H1 (cell line): ENCODE data around the gene TEX2. TPM values are rescaled to one million over a fixed set of nuclear protein-coding genes. Genes with fewer than 3 reads are reported as not detected.
"Not testable (repeated sequence)": the region's sequence is repeated elsewhere in the genome, so short reads cannot be mapped to it uniquely, and the experiment has no call there.

Source experiments
- CTCF ChIA-PET: fragments of 300-600 bp; sonication (Branson Sonifier 250); formaldehyde crosslinking; loops from one replicate; lab custom pipeline; 2021; ENCODE audit not compliant: partially characterized antibody; lab: Charles Lee
- POLR2A ChIA-PET: fragments of 300-600 bp; sonication (Branson Sonifier 250); formaldehyde crosslinking; loops from one replicate; lab custom pipeline; 2021; ENCODE audit warnings: inconsistent platforms; ENCODE audit not compliant: partially characterized antibody; lab: Charles Lee
- DNase-seq, 2 experiments: peaks; one replicate each; pipeline versions ENCODE4 v3.0.0 to v3.0.0-alpha.2; 2010 to 2022; ENCODE audit warnings: low spot score in 2 of 2, low read depth in 1 of 2, mixed read lengths in 1 of 2
- FAIRE-seq: peaks from 2 replicates; lab custom pipeline; 2011; peaks lifted over from hg19 to GRCh38; lab: Jason Lieb, UNC
- H2AFZ ChIP-seq: 2 replicates; pipeline ENCODE4 v1.8.1; 2012; ENCODE audit warnings: low read length, inconsistent platforms
- H2AK5ac ChIP-seq: 2 replicates; pipeline ENCODE4 v1.6.1; 2013; ENCODE audit warnings: low read depth, low read length
- H2BK120ac ChIP-seq: replicated peaks from 2 replicates; pipeline ENCODE3; 2013; ENCODE audit warnings: low read depth, low read length, inconsistent platforms
- H2BK12ac ChIP-seq: 2 replicates; pipeline ENCODE4 v1.6.1; 2013; ENCODE audit warnings: low read depth, low read length
- H2BK15ac ChIP-seq: 2 replicates; pipeline ENCODE4 v1.6.1; 2013; ENCODE audit warnings: low read length
- H2BK20ac ChIP-seq: 2 replicates; pipeline ENCODE4 v1.6.1; 2013; ENCODE audit warnings: low read length
- H2BK5ac ChIP-seq: 2 replicates; pipeline ENCODE4 v1.6.1; 2013; ENCODE audit warnings: low read depth, low read length
- H3K14ac ChIP-seq: 2 replicates; pipeline ENCODE4 v1.6.1; 2013; ENCODE audit warnings: inconsistent platforms; ENCODE audit not compliant: insufficient read length
- H3K18ac ChIP-seq: 2 replicates; pipeline ENCODE4 v1.6.1; 2013; ENCODE audit warnings: low read length; ENCODE audit errors: extremely low read depth
- H3K23ac ChIP-seq: 2 replicates; pipeline ENCODE4 v1.6.1; 2013; ENCODE audit warnings: inconsistent platforms; ENCODE audit not compliant: insufficient read length
- H3K23me2 ChIP-seq: 2 replicates; pipeline ENCODE4 v1.6.1; 2013; ENCODE audit warnings: low read depth, low read length
- H3K27ac ChIP-seq: 2 replicates; pipeline ENCODE4 v1.6.1; 2011; ENCODE audit warnings: low read depth, low read length, inconsistent platforms
- H3K27me3 ChIP-seq, 4 experiments: replicated peaks in 1 of 4; 1 replicate in 1 of 4; 2 replicates in 3 of 4; pipeline versions ENCODE4 v1.6.1 to v1.8.1; 2011 to 2013; ENCODE audit warnings: low read length in 3 of 4, mild to moderate bottlenecking in 3 of 4, inconsistent platforms in 2 of 4, mixed read lengths in 2 of 4, moderate library complexity in 1 of 4; ENCODE audit not compliant: control insufficient read depth in 3 of 4, insufficient read depth in 3 of 4; ENCODE audit errors: extremely low read depth in 1 of 4
- H3K36me3 ChIP-seq, 4 experiments: 2 replicates each; pipeline versions ENCODE4 v1.6.1 to v1.8.1; 2011 to 2013; ENCODE audit warnings: mild to moderate bottlenecking in 4 of 4, low read length in 3 of 4, moderate library complexity in 2 of 4, control low read depth in 1 of 4, inconsistent platforms in 1 of 4; ENCODE audit not compliant: insufficient read depth in 4 of 4, control insufficient read depth in 2 of 4
- H3K4ac ChIP-seq: replicated peaks from 2 replicates; pipeline ENCODE3; 2013; ENCODE audit warnings: low read length, low read depth, mixed read lengths, inconsistent platforms; ENCODE audit not compliant: insufficient read length
- H3K4me1 ChIP-seq, 4 experiments: replicated peaks in 1 of 4; 1 replicate in 1 of 4; 2 replicates in 3 of 4; pipeline versions ENCODE4 v1.6.1 to v1.8.1; 2011 to 2013; ENCODE audit warnings: low read length in 3 of 4, inconsistent platforms in 2 of 4, mixed read lengths in 1 of 4; ENCODE audit not compliant: insufficient read depth in 4 of 4, control insufficient read depth in 3 of 4
- H3K4me2 ChIP-seq, 2 experiments: 2 replicates each; pipeline versions ENCODE4 v1.6.1 to v1.8.1; 2011 to 2013; ENCODE audit warnings: low read depth in 2 of 2, low read length in 2 of 2, control low read depth in 1 of 2, inconsistent platforms in 1 of 2, mild to moderate bottlenecking in 1 of 2; ENCODE audit not compliant: insufficient read depth in 1 of 2
- H3K4me3 ChIP-seq, 4 experiments: fragments of 200-600, 300-600 bp in 1 of 4; sonication (generic), shearing (Covaris generic), sonication (Bioruptor Twin) in 1 of 4; 2 replicates each; pipeline versions ENCODE4 v1.5.1 to v1.8.1; 2011 to 2016; ENCODE audit warnings: low read length in 4 of 4, low read depth in 3 of 4, control low read depth in 2 of 4, inconsistent platforms in 2 of 4, mild to moderate bottlenecking in 2 of 4, mixed read lengths in 1 of 4, moderate library complexity in 1 of 4; ENCODE audit not compliant: insufficient read depth in 2 of 4; ENCODE audit errors: extremely low read depth in 1 of 4
- H3K56ac ChIP-seq: replicated peaks from 2 replicates; pipeline ENCODE3; 2013; ENCODE audit warnings: low read depth, mild to moderate bottlenecking, mixed read lengths, low read length, inconsistent platforms; ENCODE audit not compliant: insufficient read length
- H3K79me1 ChIP-seq: 2 replicates; pipeline ENCODE4 v1.6.1; 2013; ENCODE audit warnings: low read depth, low read length, control low read depth
- H3K79me2 ChIP-seq, 2 experiments: 2 replicates each; pipeline versions ENCODE4 v1.6.1 to v1.8.1; 2012 to 2013; ENCODE audit warnings: low read length in 2 of 2, mild to moderate bottlenecking in 2 of 2, inconsistent platforms in 1 of 2; ENCODE audit not compliant: insufficient read depth in 2 of 2, control insufficient read depth in 1 of 2
- H3K9ac ChIP-seq, 4 experiments: replicated peaks in 1 of 4; 1 replicate in 1 of 4; 2 replicates in 3 of 4; pipeline versions ENCODE4 v1.6.1 to v1.8.1; 2011 to 2013; ENCODE audit warnings: low read depth in 3 of 4, low read length in 3 of 4, control low read depth in 2 of 4, mild to moderate bottlenecking in 2 of 4, moderate library complexity in 2 of 4, inconsistent platforms in 1 of 4; ENCODE audit errors: extremely low read depth in 1 of 4
- H3K9me3 ChIP-seq, 2 experiments: 2 replicates each; pipeline versions ENCODE4 v1.6.1 to v1.8.1; 2012 to 2013; ENCODE audit warnings: mild to moderate bottlenecking in 2 of 2, moderate library complexity in 2 of 2, control low read depth in 1 of 2, inconsistent platforms in 1 of 2, low read depth in 1 of 2, low read length in 1 of 2, mixed read lengths in 1 of 2; ENCODE audit not compliant: insufficient read depth in 2 of 2
- H4K20me1 ChIP-seq, 2 experiments: replicated peaks in 1 of 2; 2 replicates each; pipeline versions ENCODE3 to v1.8.1; 2011 to 2013; ENCODE audit warnings: inconsistent platforms in 2 of 2, low read length in 2 of 2, mild to moderate bottlenecking in 1 of 2; ENCODE audit not compliant: insufficient read depth in 2 of 2, control insufficient read depth in 1 of 2
- H4K5ac ChIP-seq: 2 replicates; pipeline ENCODE4 v1.6.1; 2013; ENCODE audit warnings: low read length, low read depth, mixed read lengths, inconsistent platforms; ENCODE audit not compliant: insufficient read length
- H4K8ac ChIP-seq: 2 replicates; pipeline ENCODE4 v1.8.0; 2013; ENCODE audit warnings: mild to moderate bottlenecking, moderate library complexity, low read length, inconsistent platforms; ENCODE audit not compliant: insufficient read depth; ENCODE audit errors: extremely low read depth
- H4K91ac ChIP-seq: replicated peaks from 2 replicates; pipeline ENCODE3; 2013; ENCODE audit warnings: low read length, mixed read lengths, inconsistent platforms; ENCODE audit not compliant: insufficient read length
- WGBS, 2 experiments: shearing (Covaris generic) in 1 of 2; methylation state at CpG; one replicate each; pipeline versions ENCODE4 v1.1.6 to v1.1.7; 2013 to 2015; ENCODE audit warnings: low lambda C conversion rate in 2 of 2, mixed read lengths in 2 of 2, inconsistent platforms in 1 of 2, low coverage in 1 of 2, missing lambda C conversion rate in 1 of 2; ENCODE audit not compliant: insufficient replicate concordance in 2 of 2, insufficient coverage in 1 of 2, insufficient read length in 1 of 2; ENCODE audit errors: extremely low coverage in 1 of 2, missing lambda C conversion rate in 1 of 2; 5-methylcytosine and 5-hydroxymethylcytosine counted together
- polyA plus RNA-seq, 7 experiments: library from polyadenylated mRNA; depleted of rRNA in 3 of 7; stranded (reverse) in 5 of 7; unstranded in 2 of 7; fragments of >200 nt in 5 of 7; fragments of 200-250 nt in 2 of 7; gene quantifications; 1 replicate in 5 of 7; 2 replicates in 1 of 7; 4 replicates in 1 of 7; pipeline versions ENCODE4 v1.2.1 to v1.2.3, GENCODE V29; 2011 to 2013; ENCODE audit warnings: missing spikeins in 2 of 7, mixed read lengths in 2 of 7
- total RNA-seq: library from RNA; stranded (reverse); fragmentation: NEBNext Ultra II Directional; extraction: Animal tissue kit (Norgen Biotek cat#: 25700); gene quantifications from 2 replicates; pipeline ENCODE4 v1.2.1, GENCODE V29; 2021

Gene TEX2
- total and polyA plus RNA-seq, 2 of the 8 experiments (the other 6 are each of a cell fraction or from before 2014, with no cell fraction given): 6.1 to 15.6 TPM

- DNase-seq, H3K4me2 ChIP-seq, H3K9ac ChIP-seq, H3K27me3 ChIP-seq, H4K8ac ChIP-seq, H2BK15ac ChIP-seq, POLR2A ChIA-PET, H2BK20ac ChIP-seq, H4K91ac ChIP-seq, H3K9me3 ChIP-seq, H3K23ac ChIP-seq, H2AK5ac ChIP-seq, H2BK5ac ChIP-seq, H3K56ac ChIP-seq, H3K79me2 ChIP-seq, H3K27ac ChIP-seq, H4K20me1 ChIP-seq, H3K79me1 ChIP-seq, H3K36me3 ChIP-seq, H4K5ac ChIP-seq, H3K14ac ChIP-seq, H3K4me3 ChIP-seq, H3K18ac ChIP-seq, H3K4me1 ChIP-seq, H3K23me2 ChIP-seq, H3K4ac ChIP-seq, H2BK120ac ChIP-seq, H2AFZ ChIP-seq, FAIRE-seq, H2BK12ac ChIP-seq: not testable (repeated sequence)
- 88% methylated on average over 9 of the region's 9 CpGs; no CpG with 5 or more reads in 1 of the 2 experiments for WGBS, 2 experiments
- CTCF ChIA-PET: interaction anchor here (0.7 kb wide), 2 partner anchors 45 to 96 kb away, joined by 3 to 4 read pairs; no protein-coding TSS in a partner anchor
Observed at GRCh38 chr17:64185557-64185956, 77.5 kb downstream of the TEX2 start.
